Activated CD4-positive, alpha-beta memory T cell treated with anti-CD3 and anti-CD28 coated beads, Interleukin-2, amount 10 ng/mL, durations not matched to agents 7 days and 5 days (primary cell): ENCODE measurements around the gene CTDNEP1. TPM values are rescaled to one million over a fixed set of nuclear protein-coding genes. Genes with fewer than 3 reads are reported as not detected.
"Not testable (repeated sequence)": the region's sequence is repeated elsewhere in the genome, so short reads cannot be mapped to it uniquely, and the experiment has no call there.

ENCODE experiments used
- CTCF ChIA-PET: fragments of 350-600 bp; sonication (Branson Sonifier 250); formaldehyde crosslinking; loops from one replicate; lab custom pipeline; 2021; ENCODE audit warnings: antibody characterized with exemption, inconsistent platforms; lab: Charles Lee
- POLR2A ChIA-PET: fragments of 350-600 bp; sonication (Branson Sonifier 250); formaldehyde crosslinking; loops from one replicate; lab custom pipeline; 2021; ENCODE audit warnings: antibody characterized with exemption; lab: Charles Lee
- DNase-seq: peaks from one replicate; pipeline ENCODE4 v3.0.0-alpha.2; 2020
- H3K27ac Mint-ChIP-seq: one replicate; pipeline ENCODE4 v1.8.0; 2021; ENCODE audit warnings: mild to moderate bottlenecking, mixed read lengths
- H3K27me3 Mint-ChIP-seq: one replicate; pipeline ENCODE4 v1.8.0; 2021; ENCODE audit warnings: mixed read lengths
- H3K36me3 Mint-ChIP-seq: one replicate; pipeline ENCODE4 v1.8.0; 2021; ENCODE audit warnings: low read depth, mixed read lengths
- H3K4me1 Mint-ChIP-seq: one replicate; pipeline ENCODE4 v1.8.0; 2021; ENCODE audit warnings: mixed read lengths
- H3K4me3 Mint-ChIP-seq: one replicate; pipeline ENCODE4 v1.8.0; 2021; ENCODE audit warnings: mild to moderate bottlenecking, mixed read lengths
- H3K9me3 Mint-ChIP-seq: one replicate; pipeline ENCODE4 v1.8.0; 2021; ENCODE audit warnings: mixed read lengths
- total RNA-seq, 2 experiments: library from RNA; stranded (reverse); gene quantifications; one replicate each; pipeline ENCODE4 v1.2.3, GENCODE V29; 2021

CTDNEP1 gene
- total RNA-seq, 2 experiments from 2014 or later = 170 to 175 TPM

GRCh38 chr17:7252176-7253043, 876 bp upstream of the CTDNEP1 start, which contains the start of gene ELP5:
Gene ELP5 (plus strand): TSS chr17:7252215. CDS start chr17:7252551, 336 bp downstream.
- POLR2A ChIA-PET = interaction anchor here (1.3 to 3.9 kb wide), 4 partner anchors 12 to 63 kb away, joined by 4 to 74 read pairs (median 8); partner anchors contain the start of genes ACADVL, DVL2, GABARAP and GPS2
- H3K27ac Mint-ChIP-seq = peak within 1 kb of the TSS; percentile 97
- peak; percentile 93 for DNase-seq
- peaks cover 46% of the 10 kb centered on the region for H3K4me1 Mint-ChIP-seq
- H3K4me3 Mint-ChIP-seq = peak within 1 kb of the TSS; percentile 91
- H3K9me3 Mint-ChIP-seq = no peaks in the 10 kb centered on the region
- peaks cover 49% of the 10 kb centered on the region for H3K36me3 Mint-ChIP-seq
- CTCF ChIA-PET = interaction anchor here (1.0 kb wide), 1 partner anchor 32 kb away, joined by 3 read pairs; no protein-coding TSS in a partner anchor
- no peaks in the 10 kb centered on the region for H3K27me3 Mint-ChIP-seq

GRCh38 chr17:7250695-7251627, 573 bp downstream of the CTDNEP1 start:
- ChIA-PET POLR2A (interaction anchor here (0.6 to 3.9 kb wide), 9 partner anchors 10 to 215 kb away, joined by 4 to 74 read pairs (median 5); partner anchors contain the start of genes ACADVL, ACAP1, DVL2 and GABARAP), CTCF (interaction anchor here (0.9 to 1.6 kb wide), 5 partner anchors 8 to 46 kb away, joined by 3 to 4 read pairs (median 3); partner anchors contain the start of genes GABARAP and SLC2A4)
- Mint-ChIP-seq H3K27ac (peak overlapping the region; percentile 89), H3K27me3 (no peaks in the 10 kb centered on the region), H3K9me3 (no peaks in the 10 kb centered on the region), H3K4me3 (peak overlapping the region; percentile 91), H3K36me3 (peaks cover 52% of the 10 kb centered on the region), H3K4me1 (peaks cover 54% of the 10 kb centered on the region)
- no peak for DNase-seq

GRCh38 chr17:7249830-7250229, 1.7 kb downstream of the CTDNEP1 start:
- DNase-seq = no peak
- Mint-ChIP-seq H3K4me1 (peaks cover 54% of the 10 kb centered on the region), H3K36me3 (peaks cover 53% of the 10 kb centered on the region), H3K4me3 (peak overlapping the region; percentile 91), H3K27ac (peak overlapping the region; percentile 89), H3K9me3 (no peaks in the 10 kb centered on the region), H3K27me3 (no peaks in the 10 kb centered on the region)
- CTCF ChIA-PET = interaction anchor here (0.7 to 1.7 kb wide), 3 partner anchors 29 to 463 kb away, joined by 3 to 5 read pairs (median 3); no protein-coding TSS in a partner anchor
- POLR2A ChIA-PET = interaction anchor here (1.3 to 3.9 kb wide), 5 partner anchors 9 to 87 kb away, joined by 4 to 74 read pairs (median 7); partner anchors contain the start of genes ACADVL, ACAP1, DVL2 and GABARAP

- peak overlapping the region; percentile 89 for H3K27ac Mint-ChIP-seq
- H3K27me3 Mint-ChIP-seq = no peaks in the 10 kb centered on the region
- no peak for DNase-seq
- peak overlapping the region; percentile 91 for H3K4me3 Mint-ChIP-seq
- peaks cover 52% of the 10 kb centered on the region for H3K36me3 Mint-ChIP-seq
- peaks cover 57% of the 10 kb centered on the region for H3K4me1 Mint-ChIP-seq
- no peaks in the 10 kb centered on the region for H3K9me3 Mint-ChIP-seq
- ChIA-PET POLR2A (interaction anchor here (1.3 to 3.9 kb wide), 4 partner anchors 8 to 87 kb away, joined by 4 to 74 read pairs (median 6); partner anchors contain the start of genes ACAP1, DVL2, GABARAP and PHF23), CTCF (interaction anchor here (1.4 to 1.7 kb wide), 2 partner anchors 29 to 47 kb away, joined by 3 to 5 read pairs; no protein-coding TSS in a partner anchor)
Measured at GRCh38 chr17:7249214-7249613, 2.3 kb downstream of the CTDNEP1 start.

GRCh38 chr17:7248796-7249195, 2.7 kb downstream of the CTDNEP1 start:
- ChIA-PET POLR2A (interaction anchor here (1.3 to 3.9 kb wide), 3 partner anchors 8 to 35 kb away, joined by 4 to 74 read pairs (median 7); partner anchors contain the start of genes DVL2, GABARAP and PHF23), CTCF (interaction anchor here (1.7 kb wide), 1 partner anchor 28 kb away, joined by 5 read pairs; no protein-coding TSS in a partner anchor)
- Mint-ChIP-seq H3K27ac (peak overlapping the region; percentile 34), H3K4me1 (peaks cover 55% of the 10 kb centered on the region), H3K4me3 (peak overlapping the region; percentile 91), H3K27me3 (no peaks in the 10 kb centered on the region), H3K36me3 (peaks cover 52% of the 10 kb centered on the region), H3K9me3 (no peaks in the 10 kb centered on the region)
- no peak for DNase-seq

GRCh38 chr17:7246779-7247178, 4.8 kb downstream of the CTDNEP1 start:
- CTCF ChIA-PET = no interaction called here
- peak overlapping the region; percentile 61 for H3K27ac Mint-ChIP-seq
- no peaks in the 10 kb centered on the region for H3K27me3 Mint-ChIP-seq
- peaks cover 52% of the 10 kb centered on the region for H3K36me3 Mint-ChIP-seq
- H3K4me3 Mint-ChIP-seq = no peak overlapping the region
- peaks cover 55% of the 10 kb centered on the region for H3K4me1 Mint-ChIP-seq
- H3K9me3 Mint-ChIP-seq = no peaks in the 10 kb centered on the region
- POLR2A ChIA-PET = no interaction called here
- no peak for DNase-seq

- H3K27me3 Mint-ChIP-seq, H3K9me3 Mint-ChIP-seq, CTCF ChIA-PET, DNase-seq: not testable (repeated sequence)
- Mint-ChIP-seq H3K4me3 (peak overlapping the region; percentile 73), H3K4me1 (peaks cover 57% of the 10 kb centered on the region), H3K27ac (peak overlapping the region; percentile 72), H3K36me3 (peaks cover 65% of the 10 kb centered on the region)
- POLR2A ChIA-PET = interaction anchor here (6.4 to 9.1 kb wide), 2 partner anchors 7 to 23 kb away, joined by 74 to 100 read pairs; partner anchors contain the start of genes ACADVL, CTDNEP1, DLG4 and ELP5
Measured at GRCh38 chr17:7243838-7244237, 7.7 kb downstream of the CTDNEP1 start.

GRCh38 chr17:7243453-7243729, 8.1 kb downstream of the CTDNEP1 start:
- Mint-ChIP-seq H3K4me3 (peak overlapping the region; percentile 73), H3K4me1 (peaks cover 52% of the 10 kb centered on the region), H3K9me3 (no peaks in the 10 kb centered on the region), H3K27me3 (no peaks in the 10 kb centered on the region), H3K27ac (peak overlapping the region; percentile 72), H3K36me3 (peaks cover 65% of the 10 kb centered on the region)
- POLR2A ChIA-PET = interaction anchor here (2.4 to 9.1 kb wide), 4 partner anchors 7 to 443 kb away, joined by 12 to 100 read pairs (median 43); partner anchors contain the start of genes ACADVL, CTDNEP1, DLG4 and ELP5
- DNase-seq = no peak
- CTCF ChIA-PET = no interaction called here

GRCh38 chr17:7242717-7243452, 8.6 kb downstream of the CTDNEP1 start:
- Mint-ChIP-seq H3K27me3 (no peaks in the 10 kb centered on the region), H3K27ac (peak overlapping the region; percentile 92), H3K4me1 (peaks cover 52% of the 10 kb centered on the region), H3K4me3 (peak overlapping the region; percentile 87), H3K36me3 (peaks cover 65% of the 10 kb centered on the region), H3K9me3 (no peaks in the 10 kb centered on the region)
- DNase-seq = peak; percentile 93
- ChIA-PET POLR2A (interaction anchor here (1.0 to 9.1 kb wide), 8 partner anchors 8 to 444 kb away, joined by 3 to 100 read pairs (median 12); partner anchors contain the start of genes ACADVL, CTDNEP1, DLG4 and DVL2), CTCF (interaction anchor here (0.6 to 2.6 kb wide), 4 partner anchors 8 to 800 kb away, joined by 3 to 19 read pairs (median 7); partner anchors contain the start of genes ACADVL, CTDNEP1 and DLG4)

- peak; percentile 95 for DNase-seq
- Mint-ChIP-seq H3K4me3 (peak within 1 kb of the TSS; percentile 87), H3K4me1 (peaks cover 54% of the 10 kb centered on the region), H3K27me3 (no peaks in the 10 kb centered on the region), H3K27ac (peak within 1 kb of the TSS; percentile 92), H3K9me3 (no peaks in the 10 kb centered on the region), H3K36me3 (peaks cover 66% of the 10 kb centered on the region)
- ChIA-PET POLR2A (interaction anchor here (0.6 to 9.1 kb wide), 11 partner anchors 8 to 445 kb away, joined by 3 to 100 read pairs (median 8); partner anchors contain the start of genes ACADVL, CTDNEP1, DLG4 and DVL2), CTCF (interaction anchor here (0.6 to 2.7 kb wide), 7 partner anchors 9 to 799 kb away, joined by 3 to 19 read pairs (median 4); partner anchors contain the start of genes ACADVL, CTDNEP1, DLG4 and FXR2)
Measured at GRCh38 chr17:7241783-7242716, 9.5 kb downstream of the CTDNEP1 start, which contains the start of gene GABARAP. Gene GABARAP (minus strand): TSS chr17:7242449. CDS start chr17:7242330, 119 bp downstream.
